GM21619 (cell line): ENCODE data around the gene TMEM41A.
"Not testable (repeated sequence)": the region's sequence is repeated elsewhere in the genome, so short reads cannot be mapped to it uniquely, and the experiment has no call there.

ENCODE experiments used
- ATAC-seq: cut with Tn5 transposase; IDR thresholded peaks from one replicate; pipeline ENCODE4 v1.9.1; 2021; ENCODE audit not compliant: unreplicated experiment

The TMEM41A gene

GRCh38 chr3:185489462-185489861 lies 9.4 kb downstream of the TMEM41A start:
- ATAC-seq, result no peak

GRCh38 chr3:185488465-185488864 lies 10.4 kb downstream of the TMEM41A start:
- no peak for ATAC-seq

GRCh38 chr3:185486394-185486793 lies 12.4 kb downstream of the TMEM41A start:
- ATAC-seq, result no peak

- ATAC-seq, result no peak
Observed at GRCh38 chr3:185484296-185484695, 14.5 kb downstream of the TMEM41A start.

GRCh38 chr3:185479373-185479945 lies 19.4 kb downstream of the TMEM41A start:
- ATAC-seq, result no peak

- no peak for ATAC-seq
Observed at GRCh38 chr3:185477316-185477715, 21.5 kb downstream of the TMEM41A start.

DNA sequence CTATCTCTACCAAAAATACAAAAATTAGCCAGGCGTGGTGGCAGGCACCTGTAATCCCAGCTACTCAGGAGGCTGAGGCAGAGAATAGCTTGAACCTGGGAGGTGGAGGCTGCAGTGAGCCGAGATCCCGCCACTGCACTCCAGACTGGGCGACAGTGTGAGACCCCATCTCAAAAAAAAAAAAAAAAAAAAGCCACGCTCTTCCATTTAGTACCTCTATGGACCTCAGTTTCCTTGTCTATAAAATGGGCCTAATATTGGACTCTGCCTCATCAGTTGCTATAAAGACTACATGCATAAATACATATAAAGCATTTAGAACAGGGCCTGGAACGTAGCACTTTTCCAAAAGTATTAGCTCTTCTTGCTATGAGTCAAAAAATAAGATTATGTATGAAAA lies 23.9 kb downstream of the TMEM41A start:
- not testable (repeated sequence) for ATAC-seq

GRCh38 chr3:185473290-185473815 lies 25.5 kb downstream of the TMEM41A start:
- no peak for ATAC-seq

- no peak for ATAC-seq
Observed at GRCh38 chr3:185470323-185470722, 28.5 kb downstream of the TMEM41A start.

- ATAC-seq, result no peak
Observed at GRCh38 chr3:185469542-185469941, 29.3 kb downstream of the TMEM41A start.

- not testable (repeated sequence) for ATAC-seq
Observed at GRCh38 chr3:185466123-185466522, 32.7 kb downstream of the TMEM41A start.

GRCh38 chr3:185465471-185465870 lies 33.4 kb downstream of the TMEM41A start:
- ATAC-seq, result no peak

GRCh38 chr3:185460719-185461350 lies 38.0 kb downstream of the TMEM41A start:
- ATAC-seq, result no peak

DNA sequence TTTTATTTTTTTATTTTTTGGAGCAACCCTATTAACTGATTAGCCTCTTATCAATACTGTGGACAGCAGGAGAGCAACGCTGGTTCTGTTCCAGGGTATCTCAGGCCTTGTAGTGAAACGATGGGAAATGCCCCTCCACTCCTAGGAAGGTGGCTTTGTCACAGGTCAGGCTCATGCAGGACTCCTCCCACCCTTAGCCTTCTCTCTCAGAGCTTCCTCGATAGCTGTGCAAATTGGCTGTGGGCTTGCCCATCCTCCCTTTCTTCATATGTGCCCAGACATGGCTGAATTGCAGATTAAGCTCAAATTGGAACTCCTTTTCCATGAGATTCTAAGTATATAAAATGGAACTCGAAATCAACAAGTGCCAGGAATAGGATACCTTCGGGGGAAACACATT lies 38.5 kb downstream of the TMEM41A start:
- no peak for ATAC-seq

DNA sequence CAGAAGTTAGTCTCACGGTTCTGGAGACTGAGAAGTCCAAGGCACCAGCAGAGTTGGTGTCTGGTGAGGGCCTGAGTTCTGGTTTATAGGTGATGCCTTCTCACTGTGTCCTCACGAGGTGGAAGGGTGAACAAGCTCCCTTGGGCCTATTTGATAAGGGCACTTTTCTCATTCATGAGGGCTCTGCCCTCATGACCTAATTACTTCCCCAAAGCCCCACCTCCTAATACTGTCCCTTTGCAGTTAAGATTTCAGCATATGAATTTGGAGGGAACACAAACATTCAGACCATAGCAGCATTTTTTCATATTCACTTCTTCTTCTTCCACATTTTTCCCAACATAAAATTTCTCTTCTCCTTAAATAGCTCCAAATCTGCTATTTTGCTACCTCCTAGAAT lies 41.5 kb downstream of the TMEM41A start:
- ATAC-seq, result no peak

GRCh38 chr3:185451432-185451831 lies 47.4 kb downstream of the TMEM41A start:
- ATAC-seq, result not testable (repeated sequence)

- ATAC-seq, result no peak
Observed at GRCh38 chr3:185448107-185448506, 50.7 kb downstream of the TMEM41A start.

DNA sequence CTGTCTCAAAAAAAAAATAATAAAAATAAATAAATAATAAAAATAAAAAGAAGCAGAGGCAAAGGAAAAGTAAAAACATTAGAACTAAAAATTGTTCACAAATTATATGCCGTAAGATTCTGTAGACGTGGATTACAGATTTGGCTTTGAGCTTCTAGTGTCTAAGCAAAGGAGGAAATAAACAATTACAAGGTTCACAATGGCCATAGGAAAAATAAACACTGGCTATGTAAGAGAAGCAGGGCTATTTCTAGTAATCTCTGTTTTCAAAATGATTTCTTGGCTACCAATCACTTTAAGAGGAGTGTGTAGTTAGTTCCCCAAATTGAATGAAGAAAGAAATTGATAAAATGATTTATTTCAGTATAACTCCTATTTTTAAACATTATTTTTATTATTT lies 54.5 kb downstream of the TMEM41A start:
- ATAC-seq, result no peak

- no peak for ATAC-seq
Observed at GRCh38 chr3:185442031-185442430, 56.8 kb downstream of the TMEM41A start.

GRCh38 chr3:185439745-185440466 lies 58.9 kb downstream of the TMEM41A start:
- no peak for ATAC-seq
